GM12878 (cell line): ENCODE results near the gene RGS18. TPM values are rescaled to one million over a fixed set of nuclear protein-coding genes. Genes with fewer than 3 reads are reported as not detected.

ENCODE experiments used
- ATAC-seq: fragments of 200-7000 bp; cut with Tn5 transposase; 3 replicates; pipeline ENCODE4 v1.9.1; 2020; ENCODE audit warnings: mild to moderate bottlenecking, moderate library complexity
- BruUV-seq: library from RNA; stranded (reverse); fragments of 400-500 nt; replicated peaks from 2 replicates; lab custom pipeline; 2021; lab: Mats Ljungman, UMichigan
- CTCF ChIA-PET: fragments of 300-600 bp; sonication (Branson Sonifier 250); formaldehyde crosslinking; extraction: SDS; loops from one replicate; lab custom pipeline; 2021; ENCODE audit warnings: inconsistent platforms; lab: Yijun Ruan, JAX
- POLR2A ChIA-PET: fragments of 350-600 bp; formaldehyde crosslinking; extraction: SDS; loops from one replicate; lab custom pipeline; 2021; ENCODE audit warnings: inconsistent platforms; lab: Charles Lee
- RAD21 ChIA-PET: fragments of 300-600 bp; sonication (Branson Sonifier 250); formaldehyde crosslinking; loops from one replicate; lab custom pipeline; 2023; ENCODE audit warnings: antibody characterized with exemption; ENCODE audit not compliant: unreplicated experiment; lab: Charles Lee
- SMC1A ChIA-PET: fragments of 300-600 bp; sonication (Branson Sonifier 250); formaldehyde crosslinking; loops from one replicate; lab custom pipeline; 2023; ENCODE audit not compliant: unreplicated experiment, uncharacterized antibody; lab: Charles Lee
- DNase-seq: peaks from one replicate; pipeline ENCODE4 v3.0.0-alpha.2; 2011; ENCODE audit warnings: low read depth, low spot score
- FAIRE-seq: peaks from 3 replicates; lab custom pipeline; 2011; peaks lifted over from hg19 to GRCh38; lab: Jason Lieb, UNC
- H2AFZ ChIP-seq: 2 replicates; pipeline ENCODE4 v1.6.0; 2011; ENCODE audit warnings: low read depth, low read length, control low read depth; ENCODE audit not compliant: control insufficient read depth
- H3K27ac ChIP-seq: 2 replicates; pipeline ENCODE4 v1.5.1; 2011; ENCODE audit warnings: control low read depth; ENCODE audit not compliant: control insufficient read depth, insufficient read depth
- H3K27me3 ChIP-seq, 2 experiments: replicated peaks in 1 of 2; 2 replicates each; pipeline versions ENCODE4 v1.6.0 to v1.6.1; 2011; ENCODE audit warnings: low read length in 1 of 2; ENCODE audit not compliant: control insufficient read depth in 2 of 2, insufficient read depth in 2 of 2
- H3K36me3 ChIP-seq, 2 experiments: 2 replicates each; pipeline ENCODE4 v1.5.1; 2011; ENCODE audit warnings: low read length in 1 of 2; ENCODE audit not compliant: control insufficient read depth in 2 of 2, insufficient read depth in 2 of 2
- H3K4me1 ChIP-seq: 2 replicates; pipeline ENCODE4 v1.6.1; 2011; ENCODE audit warnings: mild to moderate bottlenecking, low read length, moderate library complexity, mixed read lengths; ENCODE audit not compliant: control insufficient read depth, insufficient read depth
- H3K4me2 ChIP-seq: 2 replicates; pipeline ENCODE4 v1.6.0; 2011; ENCODE audit warnings: control low read depth; ENCODE audit not compliant: control insufficient read depth, insufficient read depth
- H3K4me3 ChIP-seq: fragments of 200-600 bp; sonication (generic); 2 replicates; pipeline ENCODE4 v1.5.1; 2016
- H3K79me2 ChIP-seq: 2 replicates; pipeline ENCODE4 v1.6.0; 2011; ENCODE audit warnings: low read length; ENCODE audit not compliant: control insufficient read depth, insufficient read depth
- H3K9ac ChIP-seq: 2 replicates; pipeline ENCODE4 v1.8.0; 2011; ENCODE audit warnings: low read length, control low read depth, mixed read lengths; ENCODE audit not compliant: control insufficient read depth, insufficient read depth
- H3K9me3 ChIP-seq: replicated peaks from 3 replicates; pipeline ENCODE4 v1.5.1; 2011; ENCODE audit warnings: mild to moderate bottlenecking, low read length; ENCODE audit not compliant: control insufficient read depth, insufficient read depth
- H4K20me1 ChIP-seq: 2 replicates; pipeline ENCODE4 v1.6.0; 2011; ENCODE audit not compliant: control insufficient read depth, insufficient read depth
- BMI1 ChIP-seq: fragments of 450-650 bp; IDR thresholded peaks from 2 replicates; pipeline ENCODE4 v1.6.1; 2016; ENCODE audit warnings: mild to moderate bottlenecking, moderate library complexity, borderline replicate concordance
- CBFB ChIP-seq: IDR thresholded peaks from 2 replicates; pipeline ENCODE4 v1.6.1; 2016; ENCODE audit warnings: antibody characterized with exemption, low read depth
- CBX5 ChIP-seq: sonication (generic); IDR thresholded peaks from 2 replicates; pipeline ENCODE4 v1.6.1; 2016; ENCODE audit warnings: low read depth, moderate library complexity, mild to moderate bottlenecking, inconsistent platforms
- E4F1 ChIP-seq: fragments of 450-650 bp; IDR thresholded peaks from 2 replicates; pipeline ENCODE4 v1.6.1; 2018; ENCODE audit warnings: borderline replicate concordance, mild to moderate bottlenecking; ENCODE audit not compliant: partially characterized antibody
- HSF1 ChIP-seq: fragments of 150-350 bp; IDR thresholded peaks from 2 replicates; pipeline ENCODE4 v1.6.1; 2014; ENCODE audit warnings: mild to moderate bottlenecking, low read depth, low read length
- KLF5 ChIP-seq: fragments of 450-650 bp; IDR thresholded peaks from 2 replicates; pipeline ENCODE4 v1.6.1; 2014; ENCODE audit warnings: mild to moderate bottlenecking; ENCODE audit not compliant: partially characterized antibody
- NBN ChIP-seq: fragments of 450-650 bp; IDR thresholded peaks from 2 replicates; pipeline ENCODE4 v1.6.1; 2016
- PAX5 ChIP-seq: IDR thresholded peaks from 2 replicates; pipeline ENCODE4 v1.6.1; 2011; ENCODE audit warnings: low read depth, low read length, borderline replicate concordance
- POU2F2 ChIP-seq: IDR thresholded peaks from 3 replicates; pipeline ENCODE4 v1.6.1; 2011; ENCODE audit warnings: low read depth, mild to moderate bottlenecking, low read length, borderline replicate concordance
- RB1 ChIP-seq: fragments of 450-650 bp; formaldehyde crosslinking; IDR thresholded peaks from 2 replicates; pipeline ENCODE4 v1.6.1; 2017; ENCODE audit warnings: mild to moderate bottlenecking, borderline replicate concordance
- ZBED1 ChIP-seq: IDR thresholded peaks from 2 replicates; pipeline ENCODE4 v1.6.1; 2016; ENCODE audit warnings: borderline replicate concordance
- WGBS: methylation state at CpG from one replicate; pipeline ENCODE4 v1.1.6; 2016; ENCODE audit warnings: low lambda C conversion rate; ENCODE audit not compliant: insufficient replicate concordance, insufficient coverage; ENCODE audit errors: missing lambda C conversion rate; 5-methylcytosine and 5-hydroxymethylcytosine counted together
- in situ Hi-C: fragments of 300-500 bp; cut with MboI; formaldehyde crosslinking; loops from 9 replicates; pipeline ENCODE4 v1.14.3; 2018; ENCODE audit warnings: mixed read lengths
- intact Hi-C: fragments of 100-400 bp; cut with micrococcal nuclease; formaldehyde crosslinking; loops from one replicate; pipeline ENCODE4 v1.14.2; 2022; ENCODE audit not compliant: unreplicated experiment
- polyA plus RNA-seq, 11 experiments: library from polyadenylated mRNA; depleted of rRNA in 4 of 11; unstranded in 6 of 11; stranded (reverse) in 5 of 11; fragments of >200 nt; fragmentation: Nextera tagmentation in 4 of 11; fragmentation: Illumina TruSeq in 1 of 11; extraction: Ambion mirVana in 4 of 11; extraction: Trizol in 1 of 11; gene quantifications; 1 replicate in 1 of 11; 2 replicates in 10 of 11; pipeline versions ENCODE4 v1.2.1 to v1.2.3, GENCODE V29; 2011 to 2016; ENCODE audit warnings: inconsistent platforms in 2 of 11, missing spikeins in 2 of 11, low read depth in 1 of 11
- total RNA-seq, 4 experiments: library from RNA; depleted of rRNA in 3 of 4; stranded (reverse); fragments of >200 nt in 3 of 4; fragmentation: Illumina TruSeq in 1 of 4; extraction: Trizol in 1 of 4; gene quantifications; 2 replicates each; pipeline versions ENCODE4 v1.2.1 to v1.2.3, GENCODE V29; 2013 to 2021

RGS18 gene
- total and polyA plus RNA-seq, 10 of the 15 experiments (the other 5 are each of a cell fraction or from before 2014, with no cell fraction given) = not detected

GRCh38 chr1:192232817-192233417, 74.7 kb downstream of the RGS18 start:
- intact Hi-C loops = no loop called here
- Histone ChIP-seq H3K27me3 (no peaks in the 10 kb centered on the region; a peak in 1 of 4 replicates), H3K36me3 (no peaks in the 10 kb centered on the region), H3K79me2 (no peaks in the 10 kb centered on the region), H3K4me3 (no peak overlapping the region), H2AFZ (no peak overlapping the region), H3K4me2 (no peak overlapping the region), H3K9ac (no peak overlapping the region), H3K4me1 (no peaks in the 10 kb centered on the region), H3K9me3 (no peaks in the 10 kb centered on the region), H4K20me1 (no peaks in the 10 kb centered on the region), H3K27ac (no peak overlapping the region)
- no peak for TF ChIP-seq CBX5
- TF ChIP-seq ZBED1 = no peak
- no peak for TF ChIP-seq PAX5
- no peak for TF ChIP-seq E4F1
- no peak for TF ChIP-seq RB1
- no peak for TF ChIP-seq BMI1
- TF ChIP-seq KLF5 = no peak
- TF ChIP-seq HSF1 = no peak
- TF ChIP-seq NBN = no peak
- TF ChIP-seq POU2F2 = no peak
- TF ChIP-seq CBFB = no peak
- SMC1A ChIA-PET = no interaction called here
- ATAC-seq (no peak), DNase-seq (no peak), FAIRE-seq (no peak)
- RAD21 ChIA-PET = no interaction called here
- BruUV-seq = no TSS peak
- WGBS = 16% methylated on average over 7 of the region's 7 CpGs
- CTCF ChIA-PET = interaction anchor here (0.7 kb wide), 1 partner anchor 8 kb away, joined by 3 read pairs; no protein-coding TSS in a partner anchor
- POLR2A ChIA-PET = no interaction called here
- in situ Hi-C loops = no loop called here
